WERI-Rb-1 (cell line): ENCODE data around the gene GNB1.

Experiments
- DNase-seq: peaks from one replicate; pipeline ENCODE4 v3.0.0-alpha.2; 2020
- H3K27ac ChIP-seq: fragments of 250-450 bp; sonication (Bioruptor Pico); 2 replicates; pipeline ENCODE4 v1.5.1; 2020; ENCODE audit warnings: mild to moderate bottlenecking, moderate library complexity
- H3K27me3 ChIP-seq: fragments of 250-450 bp; sonication (Bioruptor Pico); 2 replicates; pipeline ENCODE4 v1.5.1; 2021; ENCODE audit warnings: mild to moderate bottlenecking, low read depth, moderate library complexity; ENCODE audit not compliant: insufficient read depth, severe bottlenecking
- H3K36me3 ChIP-seq: fragments of 250-450 bp; sonication (Bioruptor Pico); 2 replicates; pipeline ENCODE4 v1.5.1; 2020; ENCODE audit warnings: mild to moderate bottlenecking, moderate library complexity
- H3K4me3 ChIP-seq: 2 replicates; pipeline ENCODE4 v1.5.1; 2011; ENCODE audit warnings: low read depth, mild to moderate bottlenecking, control low read depth, low read length
- H3K9me3 ChIP-seq: fragments of 250-450 bp; sonication (Bioruptor Pico); 2 replicates; pipeline ENCODE4 v1.5.1; 2021; ENCODE audit warnings: mild to moderate bottlenecking, moderate library complexity; ENCODE audit not compliant: severe bottlenecking
- TF ChIP-seq, protein P1 (sequence below): IDR thresholded peaks from 2 replicates; pipeline ENCODE4 v1.5.1; 2011; ENCODE audit warnings: low read depth, mild to moderate bottlenecking, control low read depth, inconsistent platforms, low read length

GNB1 gene

DNA sequence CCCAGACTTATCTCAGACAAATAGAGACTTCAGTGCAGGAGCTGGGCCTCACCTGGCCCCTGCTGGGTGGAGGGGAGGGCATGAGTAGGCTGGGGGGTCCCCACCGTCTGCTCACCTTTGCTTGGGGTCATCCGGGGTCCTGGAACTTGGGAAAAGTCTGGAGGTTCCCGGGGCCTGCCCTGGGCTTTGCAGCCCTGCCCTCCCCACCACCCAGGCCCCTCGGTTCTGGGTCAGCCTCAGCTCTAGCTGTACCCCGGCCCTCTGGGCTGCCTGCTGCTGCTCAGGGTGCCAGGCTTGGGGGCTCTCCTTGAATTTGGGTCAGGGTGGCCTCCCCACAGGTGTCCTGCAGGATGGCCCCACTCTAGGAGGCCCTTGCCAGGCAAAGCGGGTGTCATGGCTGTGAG, 30.6 kb upstream of the GNB1 start:
- H3K27ac ChIP-seq = no peak overlapping the region
- TF ChIP-seq, protein P1, sequence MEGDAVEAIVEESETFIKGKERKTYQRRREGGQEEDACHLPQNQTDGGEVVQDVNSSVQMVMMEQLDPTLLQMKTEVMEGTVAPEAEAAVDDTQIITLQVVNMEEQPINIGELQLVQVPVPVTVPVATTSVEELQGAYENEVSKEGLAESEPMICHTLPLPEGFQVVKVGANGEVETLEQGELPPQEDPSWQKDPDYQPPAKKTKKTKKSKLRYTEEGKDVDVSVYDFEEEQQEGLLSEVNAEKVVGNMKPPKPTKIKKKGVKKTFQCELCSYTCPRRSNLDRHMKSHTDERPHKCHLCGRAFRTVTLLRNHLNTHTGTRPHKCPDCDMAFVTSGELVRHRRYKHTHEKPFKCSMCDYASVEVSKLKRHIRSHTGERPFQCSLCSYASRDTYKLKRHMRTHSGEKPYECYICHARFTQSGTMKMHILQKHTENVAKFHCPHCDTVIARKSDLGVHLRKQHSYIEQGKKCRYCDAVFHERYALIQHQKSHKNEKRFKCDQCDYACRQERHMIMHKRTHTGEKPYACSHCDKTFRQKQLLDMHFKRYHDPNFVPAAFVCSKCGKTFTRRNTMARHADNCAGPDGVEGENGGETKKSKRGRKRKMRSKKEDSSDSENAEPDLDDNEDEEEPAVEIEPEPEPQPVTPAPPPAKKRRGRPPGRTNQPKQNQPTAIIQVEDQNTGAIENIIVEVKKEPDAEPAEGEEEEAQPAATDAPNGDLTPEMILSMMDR = no peak

GRCh38 chr1:1920608-1921458, 29.9 kb upstream of the GNB1 start:
- Histone ChIP-seq H3K9me3 (no peaks in the 10 kb centered on the region), H3K27ac (no peak overlapping the region), H3K27me3 (no peaks in the 10 kb centered on the region), H3K36me3 (no peaks in the 10 kb centered on the region), H3K4me3 (no peak overlapping the region)
- DNase-seq = peak; percentile 7
- TF ChIP-seq, protein P1 = no peak

More for the DNA sequence above, 30.6 kb upstream of the GNB1 start:
- no peaks in the 10 kb centered on the region for H3K27me3 ChIP-seq
- H3K36me3 ChIP-seq = no peaks in the 10 kb centered on the region
- no peaks in the 10 kb centered on the region for H3K9me3 ChIP-seq
- DNase-seq = no peak
- no peak overlapping the region for H3K4me3 ChIP-seq

- Histone ChIP-seq H3K4me3 (no peak overlapping the region), H3K9me3 (no peaks in the 10 kb centered on the region), H3K27ac (no peak overlapping the region), H3K36me3 (no peaks in the 10 kb centered on the region), H3K27me3 (no peaks in the 10 kb centered on the region)
- no peak for DNase-seq
- TF ChIP-seq, protein P1 = no peak
Observed at GRCh38 chr1:1920057-1920607, 29.2 kb upstream of the GNB1 start.

DNA sequence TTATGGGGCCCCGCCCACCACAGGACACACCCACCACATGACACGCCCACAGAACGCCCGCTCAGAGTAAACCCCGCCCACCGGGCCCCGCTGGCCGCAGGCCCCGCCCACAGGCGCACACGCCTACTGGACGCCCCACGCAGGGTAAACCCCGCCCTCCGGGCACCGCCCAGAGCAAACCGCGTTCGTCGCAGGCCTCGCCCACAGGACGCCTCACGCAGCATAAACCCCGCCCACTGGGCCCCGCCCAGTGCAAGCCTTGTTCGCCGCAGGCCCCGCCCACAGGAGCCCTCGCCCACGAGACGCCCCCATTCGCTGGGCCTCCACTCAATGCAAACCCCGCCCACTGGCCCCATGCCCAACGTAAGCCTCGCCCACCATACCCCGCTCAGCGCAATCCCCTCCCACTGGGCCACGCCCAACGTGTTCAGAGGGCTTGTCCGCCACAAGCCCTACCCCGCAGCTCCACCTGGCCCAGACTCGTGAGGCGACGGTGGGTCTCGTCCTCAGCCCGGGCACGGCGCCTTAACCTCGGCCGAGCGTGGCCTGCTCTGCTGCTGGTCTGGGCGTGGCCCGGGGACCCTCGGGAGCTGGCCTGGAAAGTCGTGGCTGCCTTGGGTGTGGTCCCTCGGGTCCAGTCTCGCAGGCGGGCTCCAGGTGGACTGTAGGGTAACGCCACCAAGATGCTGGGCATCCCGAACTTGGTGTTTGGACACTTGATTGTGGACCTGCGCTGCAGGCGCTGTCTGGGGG, 28.6 kb upstream of the GNB1 start:
- H3K27ac ChIP-seq = no peak overlapping the region; the same call in 1 of the 2 replicates
- no peaks in the 10 kb centered on the region for H3K27me3 ChIP-seq
- H3K36me3 ChIP-seq = no peaks in the 10 kb centered on the region
- peak; percentile 95 for DNase-seq
- TF ChIP-seq, protein P1 = no peak
- no peaks in the 10 kb centered on the region for H3K9me3 ChIP-seq
- peak overlapping the region; percentile 42 for H3K4me3 ChIP-seq

DNA sequence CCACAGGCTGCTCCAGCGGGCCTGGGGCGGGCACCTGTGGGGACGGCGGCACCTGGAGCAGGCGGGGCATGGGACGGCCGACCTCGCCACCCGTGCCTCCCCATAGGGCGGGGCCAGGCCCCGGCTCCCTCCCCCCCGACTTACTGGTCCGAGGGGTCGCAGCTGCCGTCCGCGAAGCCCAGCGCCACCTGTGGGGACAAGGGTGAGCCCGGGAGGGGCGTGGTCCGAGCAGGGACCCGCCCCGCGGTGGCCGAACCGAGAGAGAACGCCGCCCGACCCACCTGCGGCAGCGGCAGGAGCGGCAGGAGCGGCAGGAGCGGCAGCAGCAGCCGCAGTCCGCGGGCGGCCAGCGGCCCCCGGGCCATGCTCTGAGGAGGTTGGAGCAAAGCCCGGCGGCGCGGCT, 28.0 kb upstream of the GNB1 start, which contains the start of gene TMEM52:
TMEM52 (minus strand) TSS at position 379 of the 403 bp plus-strand sequence; CDS start at position 365, 14 bp downstream.
- DNase-seq = peak; percentile 58
- H3K9me3 ChIP-seq = no peaks in the 10 kb centered on the region
- H3K27ac ChIP-seq = no peak within 1 kb of the TSS; the same call in 1 of the 2 replicates
- no peaks in the 10 kb centered on the region for H3K36me3 ChIP-seq
- TF ChIP-seq, protein P1 = no peak
- no peaks in the 10 kb centered on the region for H3K27me3 ChIP-seq
- peak within 1 kb of the TSS; percentile 42 for H3K4me3 ChIP-seq
